Testis (tissue), 2 donors: ENCODE measurements around the gene STAM.

Experiments
- POLR2A ChIP-seq: fragments of 450-650 bp; IDR thresholded peaks from one replicate; pipeline ENCODE4 v1.6.1; 2017; ENCODE audit warnings: antibody characterized with exemption, mild to moderate bottlenecking, moderate library complexity
- TF ChIP-seq, protein P1 (sequence below), 3 experiments: fragments of 450-650 bp in 2 of 3; fragments of 200-600 bp in 1 of 3; sonication (generic) in 1 of 3; IDR thresholded peaks; one replicate each; pipeline ENCODE4 v1.5.1; 2016 to 2019; ENCODE audit warnings: antibody characterized with exemption in 3 of 3, mild to moderate bottlenecking in 2 of 3, moderate library complexity in 1 of 3

DNA sequence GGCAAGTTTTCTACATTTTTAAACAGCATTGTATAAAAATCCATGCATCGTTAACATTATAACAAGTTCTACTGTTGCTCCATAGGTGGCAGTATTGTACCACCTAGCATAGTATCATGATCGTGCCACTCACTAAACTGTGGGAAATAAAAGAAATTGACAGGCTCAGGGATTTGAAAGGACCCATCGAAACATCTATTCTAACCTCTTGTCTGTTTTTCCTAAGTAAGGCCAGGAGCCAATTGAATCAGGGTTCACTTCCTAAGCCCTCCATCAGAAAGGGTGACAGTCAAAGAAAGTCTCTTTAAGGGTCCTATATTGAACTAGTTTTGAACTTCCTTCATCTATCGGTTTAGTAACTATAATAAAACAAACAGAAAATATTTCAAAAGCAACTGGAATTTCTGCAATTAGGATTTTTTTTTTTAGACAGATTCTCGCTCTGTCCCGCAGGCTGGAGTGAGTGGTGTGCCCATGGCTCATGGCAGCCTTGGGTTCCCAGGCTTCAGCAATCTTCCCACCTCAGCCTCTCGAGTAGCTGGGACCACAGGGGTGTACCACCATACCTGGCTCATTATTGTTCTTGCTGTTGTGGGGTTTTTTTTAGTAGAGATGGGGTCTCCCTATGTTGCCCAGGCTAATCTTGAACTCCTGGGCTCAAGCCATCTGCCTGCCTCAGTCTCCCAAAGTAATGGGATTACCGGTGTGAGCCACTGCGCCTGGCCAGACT is 36.2 kb upstream of the STAM start:
- TF ChIP-seq, protein P1, sequence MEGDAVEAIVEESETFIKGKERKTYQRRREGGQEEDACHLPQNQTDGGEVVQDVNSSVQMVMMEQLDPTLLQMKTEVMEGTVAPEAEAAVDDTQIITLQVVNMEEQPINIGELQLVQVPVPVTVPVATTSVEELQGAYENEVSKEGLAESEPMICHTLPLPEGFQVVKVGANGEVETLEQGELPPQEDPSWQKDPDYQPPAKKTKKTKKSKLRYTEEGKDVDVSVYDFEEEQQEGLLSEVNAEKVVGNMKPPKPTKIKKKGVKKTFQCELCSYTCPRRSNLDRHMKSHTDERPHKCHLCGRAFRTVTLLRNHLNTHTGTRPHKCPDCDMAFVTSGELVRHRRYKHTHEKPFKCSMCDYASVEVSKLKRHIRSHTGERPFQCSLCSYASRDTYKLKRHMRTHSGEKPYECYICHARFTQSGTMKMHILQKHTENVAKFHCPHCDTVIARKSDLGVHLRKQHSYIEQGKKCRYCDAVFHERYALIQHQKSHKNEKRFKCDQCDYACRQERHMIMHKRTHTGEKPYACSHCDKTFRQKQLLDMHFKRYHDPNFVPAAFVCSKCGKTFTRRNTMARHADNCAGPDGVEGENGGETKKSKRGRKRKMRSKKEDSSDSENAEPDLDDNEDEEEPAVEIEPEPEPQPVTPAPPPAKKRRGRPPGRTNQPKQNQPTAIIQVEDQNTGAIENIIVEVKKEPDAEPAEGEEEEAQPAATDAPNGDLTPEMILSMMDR (IDR thresholded peaks at IDR 0.05): peak; percentile 60 to 82 (median 73)
- no peak for TF ChIP-seq POLR2A
